ENCODE measurements around the gene CDH4.

The CDH4 gene

GRCh38 chr20:61706259-61706961 lies 454.3 kb downstream of the CDH4 start:
- H3K27me3 Mint-ChIP-seq = no peaks in the 10 kb centered on the region
- no peaks in the 10 kb centered on the region for H3K4me1 Mint-ChIP-seq
- H3K36me3 Mint-ChIP-seq = no peaks in the 10 kb centered on the region
- H3K4me3 Mint-ChIP-seq = no peak overlapping the region
- H3K9me3 Mint-ChIP-seq = no peaks in the 10 kb centered on the region
- no peak overlapping the region for H3K27ac Mint-ChIP-seq

- Mint-ChIP-seq H3K36me3 (no peaks in the 10 kb centered on the region), H3K4me1 (no peaks in the 10 kb centered on the region), H3K27me3 (no peaks in the 10 kb centered on the region), H3K4me3 (no peak overlapping the region), H3K27ac (no peak overlapping the region), H3K9me3 (no peaks in the 10 kb centered on the region)
These were observed 456.8 kb downstream of the CDH4 start for GRCh38 chr20:61708891-61709290.

- H3K27me3 Mint-ChIP-seq = no peaks in the 10 kb centered on the region
- no peak overlapping the region for H3K4me3 Mint-ChIP-seq
- H3K36me3 Mint-ChIP-seq = peaks cover 1% of the 10 kb centered on the region
- H3K9me3 Mint-ChIP-seq = no peaks in the 10 kb centered on the region
- H3K4me1 Mint-ChIP-seq = no peaks in the 10 kb centered on the region
- no peak overlapping the region for H3K27ac Mint-ChIP-seq
These were observed 458.0 kb downstream of the CDH4 start for GRCh38 chr20:61710108-61710507.

GRCh38 chr20:61712688-61713087 lies 460.6 kb downstream of the CDH4 start:
- Mint-ChIP-seq H3K27ac (no peak overlapping the region), H3K36me3 (peaks cover 1% of the 10 kb centered on the region), H3K4me3 (no peak overlapping the region), H3K4me1 (no peaks in the 10 kb centered on the region), H3K9me3 (no peaks in the 10 kb centered on the region), H3K27me3 (no peaks in the 10 kb centered on the region)

DNA sequence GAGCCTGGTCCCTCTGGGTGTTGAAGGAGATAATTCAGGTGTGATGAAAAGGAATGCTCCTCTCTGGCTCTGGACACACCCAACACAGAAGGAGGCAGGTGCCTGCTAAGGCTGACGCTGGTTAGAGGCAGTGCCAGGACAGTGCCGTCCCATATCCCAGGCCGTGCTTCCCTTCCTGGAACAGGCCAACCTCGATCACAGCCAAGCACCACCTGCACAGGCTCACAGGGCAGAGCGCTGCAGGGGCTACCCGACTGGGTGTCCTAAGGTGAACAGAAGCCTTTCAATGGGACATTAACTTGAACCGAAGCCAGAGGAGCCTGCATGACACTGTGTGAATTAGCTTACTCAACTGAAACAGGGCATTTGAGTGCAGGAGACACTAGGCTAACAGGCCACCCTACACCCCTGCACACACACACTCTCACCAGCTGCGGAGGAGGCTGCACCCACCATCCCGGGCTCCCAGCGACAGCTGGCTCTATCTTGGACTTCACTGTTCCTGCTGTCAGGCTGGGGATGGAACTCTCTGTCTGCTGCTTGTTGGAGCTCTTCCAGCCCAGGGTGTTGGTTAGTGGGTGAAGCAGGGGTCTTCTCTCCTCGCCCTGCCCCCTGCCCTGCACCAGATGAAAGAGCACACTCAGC lies 466.4 kb downstream of the CDH4 start:
- Mint-ChIP-seq H3K4me3 (peak overlapping the region; percentile 82), H3K9me3 (no peaks in the 10 kb centered on the region), H3K27ac (peak overlapping the region; percentile 76), H3K27me3 (no peaks in the 10 kb centered on the region), H3K36me3 (peaks cover 1% of the 10 kb centered on the region), H3K4me1 (peaks cover 10% of the 10 kb centered on the region)

GRCh38 chr20:61719691-61720347 lies 467.8 kb downstream of the CDH4 start:
- no peaks in the 10 kb centered on the region for H3K9me3 Mint-ChIP-seq
- H3K4me1 Mint-ChIP-seq = peaks cover 10% of the 10 kb centered on the region
- no peaks in the 10 kb centered on the region for H3K36me3 Mint-ChIP-seq
- H3K27ac Mint-ChIP-seq = peak overlapping the region; percentile 77
- H3K4me3 Mint-ChIP-seq = peak overlapping the region; percentile 82
- no peaks in the 10 kb centered on the region for H3K27me3 Mint-ChIP-seq

DNA sequence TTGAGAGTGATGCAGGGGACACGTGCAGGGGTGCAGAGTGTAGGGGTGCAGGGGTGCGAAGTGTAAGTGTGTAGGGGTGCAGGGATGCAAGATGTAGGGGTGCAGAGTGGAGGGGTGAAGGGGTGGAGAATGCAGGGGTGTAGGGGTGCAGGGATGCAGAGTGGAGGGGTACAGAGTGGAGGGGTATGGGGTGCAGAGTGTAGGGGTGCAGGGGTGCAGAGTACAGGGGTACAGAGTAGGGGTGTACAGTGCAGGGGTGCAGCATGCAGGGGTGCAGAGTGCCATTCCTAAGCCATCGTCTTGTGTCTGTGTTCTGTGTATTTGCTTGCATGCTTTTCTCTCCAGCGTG lies 468.3 kb downstream of the CDH4 start:
- Mint-ChIP-seq H3K4me1 (peaks cover 10% of the 10 kb centered on the region), H3K27ac (no peak overlapping the region), H3K9me3 (no peaks in the 10 kb centered on the region), H3K27me3 (no peaks in the 10 kb centered on the region), H3K4me3 (peak overlapping the region; percentile 4), H3K36me3 (no peaks in the 10 kb centered on the region)

- Mint-ChIP-seq H3K4me1 (peaks cover 10% of the 10 kb centered on the region), H3K36me3 (no peaks in the 10 kb centered on the region), H3K4me3 (no peak overlapping the region), H3K27me3 (no peaks in the 10 kb centered on the region), H3K9me3 (no peaks in the 10 kb centered on the region), H3K27ac (no peak overlapping the region)
These were observed 470.2 kb downstream of the CDH4 start for GRCh38 chr20:61722146-61722678.

- H3K27me3 Mint-ChIP-seq = no peaks in the 10 kb centered on the region
- H3K4me1 Mint-ChIP-seq = peaks cover 10% of the 10 kb centered on the region
- no peak overlapping the region for H3K27ac Mint-ChIP-seq
- no peaks in the 10 kb centered on the region for H3K9me3 Mint-ChIP-seq
- no peak overlapping the region for H3K4me3 Mint-ChIP-seq
- no peaks in the 10 kb centered on the region for H3K36me3 Mint-ChIP-seq
These were observed 471.6 kb downstream of the CDH4 start for GRCh38 chr20:61723529-61724257.

- H3K27me3 Mint-ChIP-seq = no peaks in the 10 kb centered on the region
These were observed 472.3 kb downstream of the CDH4 start for GRCh38 chr20:61724376-61724775.

DNA sequence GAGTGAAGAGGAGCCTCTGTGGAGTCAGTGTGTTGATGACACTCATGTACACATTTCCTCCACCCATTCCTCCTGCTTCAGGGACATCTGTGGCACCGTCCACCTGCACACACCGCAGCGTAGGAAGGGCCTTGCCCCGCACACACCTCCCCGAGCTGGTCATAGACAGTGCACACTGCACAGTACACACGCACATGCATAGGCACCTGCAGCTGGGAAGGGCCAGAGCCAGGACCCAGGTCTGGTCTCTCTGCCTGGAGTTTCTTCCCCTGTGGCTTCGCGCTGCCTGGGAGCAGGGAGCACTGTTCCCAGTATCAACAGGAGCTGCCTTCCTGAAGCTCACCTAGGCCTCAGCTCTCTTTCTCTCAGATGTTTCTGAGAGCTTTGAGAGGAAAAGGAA lies 473.1 kb downstream of the CDH4 start:
- Mint-ChIP-seq H3K36me3 (no peaks in the 10 kb centered on the region), H3K9me3 (no peaks in the 10 kb centered on the region), H3K4me3 (no peak overlapping the region), H3K27me3 (no peaks in the 10 kb centered on the region), H3K27ac (no peak overlapping the region), H3K4me1 (no peaks in the 10 kb centered on the region)

More at GRCh38 chr20:61724376-61724775, 472.3 kb downstream of the CDH4 start:
- H3K9me3 Mint-ChIP-seq = no peaks in the 10 kb centered on the region
- no peak overlapping the region for H3K27ac Mint-ChIP-seq
- H3K4me1 Mint-ChIP-seq = peaks cover 7% of the 10 kb centered on the region
- H3K36me3 Mint-ChIP-seq = no peaks in the 10 kb centered on the region
- H3K4me3 Mint-ChIP-seq = no peak overlapping the region

DNA sequence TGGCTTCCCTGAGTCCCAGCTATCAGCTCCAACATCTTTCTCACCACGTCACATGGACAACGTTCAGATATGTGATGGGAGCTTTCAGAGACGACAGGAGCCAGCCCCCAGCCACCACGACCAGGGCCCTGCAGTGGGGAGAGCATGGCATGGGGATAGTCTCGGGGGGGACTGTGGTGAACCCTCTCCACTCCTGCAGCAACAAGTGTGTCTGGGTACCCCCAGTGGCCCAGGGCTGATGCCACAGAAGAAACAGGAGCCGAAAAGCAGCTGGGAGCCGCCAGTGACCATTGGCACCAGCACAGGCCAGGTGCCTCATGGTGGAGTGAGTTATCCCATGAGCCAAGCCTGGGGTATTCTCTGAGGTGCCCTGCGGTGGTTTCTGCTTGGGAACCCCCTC lies 473.9 kb downstream of the CDH4 start:
- Mint-ChIP-seq H3K9me3 (no peaks in the 10 kb centered on the region), H3K27me3 (no peaks in the 10 kb centered on the region), H3K36me3 (no peaks in the 10 kb centered on the region), H3K4me3 (no peak overlapping the region), H3K27ac (no peak overlapping the region), H3K4me1 (no peaks in the 10 kb centered on the region)

DNA sequence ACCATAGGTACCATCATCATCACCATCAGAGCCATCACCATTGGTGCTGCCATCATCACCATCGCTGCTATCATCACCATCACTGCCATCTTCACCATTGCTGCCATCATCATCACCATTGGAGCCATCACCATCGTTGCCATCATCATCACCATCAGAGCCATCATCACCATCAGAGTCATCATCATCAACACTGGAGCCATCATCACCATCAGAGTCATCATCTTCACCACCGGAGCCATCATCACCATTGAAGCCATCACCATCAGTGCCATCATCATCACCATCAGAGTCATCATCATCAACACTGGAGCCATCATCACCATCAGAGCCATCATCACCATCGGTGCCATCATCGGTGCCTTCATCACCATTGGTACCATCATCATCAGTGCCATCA lies 474.9 kb downstream of the CDH4 start:
- H3K36me3 Mint-ChIP-seq = no peaks in the 10 kb centered on the region
- no peaks in the 10 kb centered on the region for H3K9me3 Mint-ChIP-seq
- H3K27ac Mint-ChIP-seq = no peak overlapping the region
- no peaks in the 10 kb centered on the region for H3K4me1 Mint-ChIP-seq
- no peak overlapping the region for H3K4me3 Mint-ChIP-seq
- no peaks in the 10 kb centered on the region for H3K27me3 Mint-ChIP-seq

GRCh38 chr20:61727761-61728160 lies 475.7 kb downstream of the CDH4 start:
- Mint-ChIP-seq H3K36me3 (no peaks in the 10 kb centered on the region), H3K4me3 (no peak overlapping the region)

DNA sequence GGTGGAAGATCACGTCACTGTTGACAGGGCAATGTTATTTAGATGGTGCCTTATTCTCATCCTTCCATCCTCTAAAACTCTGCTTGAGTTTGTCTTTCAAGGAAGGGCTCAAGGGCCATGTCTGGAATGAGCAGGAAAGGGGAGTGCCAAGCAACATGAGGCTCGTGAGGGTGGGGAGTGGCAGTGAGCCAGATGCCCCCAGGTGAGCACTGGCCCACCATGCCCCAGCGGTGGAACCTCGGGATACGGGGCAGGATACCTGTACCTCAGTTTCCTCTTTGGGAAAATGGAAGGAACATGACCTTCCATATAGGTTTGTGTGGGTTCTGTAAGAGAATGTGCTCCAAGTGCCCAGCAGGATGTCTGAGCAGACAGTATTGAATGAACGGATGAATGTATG lies 476.3 kb downstream of the CDH4 start:
- no peaks in the 10 kb centered on the region for H3K36me3 Mint-ChIP-seq
- H3K4me3 Mint-ChIP-seq = no peak overlapping the region
- peaks cover 2% of the 10 kb centered on the region for H3K27me3 Mint-ChIP-seq
- H3K27ac Mint-ChIP-seq = no peak overlapping the region
- H3K9me3 Mint-ChIP-seq = no peaks in the 10 kb centered on the region
- no peaks in the 10 kb centered on the region for H3K4me1 Mint-ChIP-seq

More at GRCh38 chr20:61727761-61728160, 475.7 kb downstream of the CDH4 start:
- Mint-ChIP-seq H3K27me3 (peaks cover 2% of the 10 kb centered on the region), H3K27ac (no peak overlapping the region), H3K9me3 (no peaks in the 10 kb centered on the region), H3K4me1 (no peaks in the 10 kb centered on the region)
